GM20431 (cell line): ENCODE measurements around the gene TEX51.

Experiments used
- in situ Hi-C: fragments of 300-500 bp; cut with MseI, MboI; formaldehyde crosslinking; loops from one replicate; pipeline ENCODE4 v1.15.0; 2020; ENCODE audit warnings: low sequenced_read_pairs; ENCODE audit not compliant: unreplicated experiment

Gene TEX51

GRCh38 chr2:126910637-126911036, 11.9 kb downstream of the TEX51 start:
- in situ Hi-C loops, result no loop called here

GRCh38 chr2:126911111-126911796, 12.6 kb downstream of the TEX51 start:
- in situ Hi-C loops, result no loop called here

GRCh38 chr2:126912201-126912600, 13.5 kb downstream of the TEX51 start:
- in situ Hi-C loops, result no loop called here

GRCh38 chr2:126913329-126913728, 14.6 kb downstream of the TEX51 start:
- in situ Hi-C loops, result no loop called here

GRCh38 chr2:126913881-126914615, 15.4 kb downstream of the TEX51 start:
- in situ Hi-C loops, result no loop called here

- in situ Hi-C loops, result no loop called here
Measured at GRCh38 chr2:126914811-126915500, 16.3 kb downstream of the TEX51 start.

- in situ Hi-C loops, result no loop called here
Measured at GRCh38 chr2:126915903-126916302, 17.2 kb downstream of the TEX51 start.

- in situ Hi-C loops, result no loop called here
Measured at GRCh38 chr2:126916744-126917143, 18.1 kb downstream of the TEX51 start.

- in situ Hi-C loops, result no loop called here
Measured at GRCh38 chr2:126921066-126921465, 22.4 kb downstream of the TEX51 start.

- in situ Hi-C loops, result no loop called here
Measured at GRCh38 chr2:126930970-126931590, 32.4 kb downstream of the TEX51 start.

GRCh38 chr2:126932529-126932928, 33.8 kb downstream of the TEX51 start:
- in situ Hi-C loops, result no loop called here

- in situ Hi-C loops, result no loop called here
Measured at GRCh38 chr2:126932966-126933710, 34.4 kb downstream of the TEX51 start.

GRCh38 chr2:126933711-126934091, 35.0 kb downstream of the TEX51 start:
- in situ Hi-C loops, result no loop called here

- in situ Hi-C loops, result no loop called here
Measured at GRCh38 chr2:126934809-126935208, 36.1 kb downstream of the TEX51 start.

GRCh38 chr2:126935774-126936173, 37.1 kb downstream of the TEX51 start:
- in situ Hi-C loops, result no loop called here

- in situ Hi-C loops, result no loop called here
Measured at GRCh38 chr2:126936219-126936723, 37.6 kb downstream of the TEX51 start.

GRCh38 chr2:126940331-126940730, 41.6 kb downstream of the TEX51 start:
- in situ Hi-C loops, result no loop called here

- in situ Hi-C loops, result no loop called here
Measured at GRCh38 chr2:126942427-126943203, 43.9 kb downstream of the TEX51 start.
